Measurements from ENCODE around the gene GBA3. TPM values are rescaled to one million over a fixed set of nuclear protein-coding genes. Genes with fewer than 3 reads are reported as not detected.

The GBA3 gene
- total RNA-seq, 3 donors from 2014 or later, result 0.16 to 2.9 (median 1.6) TPM

DNA sequence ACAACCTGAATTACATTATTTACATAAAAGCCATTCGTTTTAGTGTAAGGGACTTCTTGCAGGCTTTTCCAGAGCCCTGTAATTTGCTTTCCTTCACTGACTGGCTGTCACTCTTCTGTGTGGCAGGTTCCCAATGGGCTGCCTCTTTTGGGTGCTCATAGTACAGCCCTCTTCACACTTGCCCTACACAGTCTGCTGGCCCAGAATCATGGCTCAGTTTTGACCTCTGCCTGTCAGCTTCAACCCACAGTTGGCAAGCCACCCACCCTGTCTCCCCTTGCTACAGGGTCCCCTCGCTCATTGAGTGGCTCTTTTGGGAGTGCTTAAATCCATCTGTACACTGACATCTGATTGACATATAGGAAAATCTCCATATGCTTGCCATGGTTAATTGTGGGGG is 97.9 kb downstream of the GBA3 start:
- intact Hi-C loops (cut with DNase I; ENCODE audit: low total_unique reads), result no loop called here
- TF ChIP-seq POLR2A (IDR thresholded peaks at IDR 0.05), result no peak
- TF ChIP-seq, protein P1, sequence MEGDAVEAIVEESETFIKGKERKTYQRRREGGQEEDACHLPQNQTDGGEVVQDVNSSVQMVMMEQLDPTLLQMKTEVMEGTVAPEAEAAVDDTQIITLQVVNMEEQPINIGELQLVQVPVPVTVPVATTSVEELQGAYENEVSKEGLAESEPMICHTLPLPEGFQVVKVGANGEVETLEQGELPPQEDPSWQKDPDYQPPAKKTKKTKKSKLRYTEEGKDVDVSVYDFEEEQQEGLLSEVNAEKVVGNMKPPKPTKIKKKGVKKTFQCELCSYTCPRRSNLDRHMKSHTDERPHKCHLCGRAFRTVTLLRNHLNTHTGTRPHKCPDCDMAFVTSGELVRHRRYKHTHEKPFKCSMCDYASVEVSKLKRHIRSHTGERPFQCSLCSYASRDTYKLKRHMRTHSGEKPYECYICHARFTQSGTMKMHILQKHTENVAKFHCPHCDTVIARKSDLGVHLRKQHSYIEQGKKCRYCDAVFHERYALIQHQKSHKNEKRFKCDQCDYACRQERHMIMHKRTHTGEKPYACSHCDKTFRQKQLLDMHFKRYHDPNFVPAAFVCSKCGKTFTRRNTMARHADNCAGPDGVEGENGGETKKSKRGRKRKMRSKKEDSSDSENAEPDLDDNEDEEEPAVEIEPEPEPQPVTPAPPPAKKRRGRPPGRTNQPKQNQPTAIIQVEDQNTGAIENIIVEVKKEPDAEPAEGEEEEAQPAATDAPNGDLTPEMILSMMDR (IDR thresholded peaks at IDR 0.05), result no peak
- TF ChIP-seq POLR2AphosphoS5 (IDR thresholded peaks at IDR 0.05), result no peak
- no peak for DNase-seq (ENCODE audit: low spot score in 2 of 2)

DNA sequence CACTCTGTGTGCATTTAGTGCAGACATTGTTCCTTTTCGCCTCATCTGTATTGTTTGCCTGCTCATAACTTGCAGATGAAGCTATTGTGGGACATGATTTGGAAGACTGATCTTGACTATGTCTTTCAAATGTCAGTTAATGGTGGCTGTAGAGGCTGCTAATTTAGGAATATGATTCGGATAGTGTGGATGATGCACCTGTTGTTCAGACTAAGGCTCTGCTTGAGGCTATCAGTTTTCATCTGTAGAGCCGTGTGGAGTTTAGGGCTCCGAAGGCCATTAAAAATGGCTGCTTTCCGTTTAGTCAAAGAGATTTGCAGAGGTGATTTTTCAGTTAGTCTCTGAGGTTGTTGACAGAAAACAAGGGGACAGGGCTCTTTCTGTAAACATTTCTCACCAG is 102.0 kb downstream of the GBA3 start:
- H3K4me1 ChIP-seq, result no peaks in the 10 kb centered on the region
- DNase-seq (ENCODE audit: low spot score in 2 of 2), result no peak
- no peaks in the 10 kb centered on the region for H3K36me3 ChIP-seq
- intact Hi-C loops (cut with DNase I; ENCODE audit: low total_unique reads), result no loop called here
- H3K27ac ChIP-seq, result no peak overlapping the region
- H3K27me3 ChIP-seq, result no peaks in the 10 kb centered on the region
- H3K4me3 ChIP-seq, result no peak overlapping the region
- H3K9me3 ChIP-seq, result no peaks in the 10 kb centered on the region
- TF ChIP-seq, protein P1 (IDR thresholded peaks at IDR 0.05), result no peak
- TF ChIP-seq POLR2A (IDR thresholded peaks at IDR 0.05) (no peak), POLR2AphosphoS5 (IDR thresholded peaks at IDR 0.05) (no peak)

More for the DNA sequence above, 97.9 kb downstream of the GBA3 start:
- no peaks in the 10 kb centered on the region for H3K36me3 ChIP-seq
- no peaks in the 10 kb centered on the region for H3K27me3 ChIP-seq
- no peak overlapping the region for H3K4me3 ChIP-seq
- no peaks in the 10 kb centered on the region for H3K4me1 ChIP-seq
- no peaks in the 10 kb centered on the region for H3K9me3 ChIP-seq
- no peak overlapping the region for H3K27ac ChIP-seq

DNA sequence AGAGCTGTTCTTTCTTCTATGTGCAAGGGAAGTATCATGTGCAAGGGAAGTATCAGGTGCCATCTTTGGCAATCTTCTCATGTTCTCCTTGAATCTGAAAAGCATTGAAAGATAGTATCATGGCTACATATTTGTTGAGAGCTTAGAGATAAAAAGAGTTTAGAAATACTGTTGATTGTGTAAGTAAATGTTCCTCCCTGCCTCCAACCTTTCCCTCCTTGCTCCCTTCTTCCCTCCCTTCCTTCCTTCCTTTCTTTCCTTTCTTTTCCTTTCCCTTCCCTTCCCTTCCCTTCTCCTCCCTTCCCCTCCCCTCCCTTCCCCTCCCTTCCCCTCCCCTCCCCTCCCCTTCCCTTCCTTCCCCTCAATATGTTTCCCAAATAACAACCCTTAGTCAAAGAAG is 108.7 kb downstream of the GBA3 start:
- no peak for TF ChIP-seq POLR2A (IDR thresholded peaks at IDR 0.05)
- TF ChIP-seq POLR2AphosphoS5 (IDR thresholded peaks at IDR 0.05), result no peak
- TF ChIP-seq, protein P1 (IDR thresholded peaks at IDR 0.05), result no peak
- Histone ChIP-seq H3K4me3 (no peak overlapping the region), H3K27ac (no peak overlapping the region), H3K36me3 (no peaks in the 10 kb centered on the region), H3K4me1 (no peaks in the 10 kb centered on the region), H3K27me3 (no peaks in the 10 kb centered on the region), H3K9me3 (no peaks in the 10 kb centered on the region)
- intact Hi-C loops (cut with DNase I; ENCODE audit: low total_unique reads), result no loop called here
- DNase-seq (ENCODE audit: low spot score in 2 of 2), result no peak

DNA sequence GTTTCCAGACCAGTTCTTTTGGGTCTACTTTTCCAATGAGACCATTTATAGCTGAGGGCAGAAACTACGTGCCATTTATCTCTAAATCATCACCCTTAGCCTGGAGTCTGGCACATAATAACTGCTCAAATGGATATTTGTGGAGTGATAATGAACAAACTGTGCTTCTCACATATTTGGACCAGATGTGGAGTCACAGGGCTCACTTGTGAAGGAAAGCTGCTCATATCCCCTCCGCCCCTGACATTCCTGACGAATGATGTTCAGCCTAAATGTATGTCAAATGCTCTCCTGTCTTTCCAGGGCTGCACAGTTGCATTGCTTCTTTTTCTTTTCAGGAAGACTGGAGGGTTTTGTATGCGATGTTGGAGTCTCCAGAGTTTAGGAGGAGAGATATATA is 110.1 kb downstream of the GBA3 start:
- Histone ChIP-seq H3K9me3 (no peaks in the 10 kb centered on the region), H3K36me3 (no peaks in the 10 kb centered on the region), H3K4me3 (no peak overlapping the region), H3K4me1 (no peaks in the 10 kb centered on the region), H3K27me3 (no peaks in the 10 kb centered on the region), H3K27ac (no peak overlapping the region)
- intact Hi-C loops (cut with DNase I; ENCODE audit: low total_unique reads), result no loop called here
- TF ChIP-seq POLR2A (IDR thresholded peaks at IDR 0.05), result no peak
- TF ChIP-seq POLR2AphosphoS5 (IDR thresholded peaks at IDR 0.05), result no peak
- TF ChIP-seq, protein P1 (IDR thresholded peaks at IDR 0.05), result no peak
- no peak for DNase-seq (ENCODE audit: low spot score in 2 of 2)

DNA sequence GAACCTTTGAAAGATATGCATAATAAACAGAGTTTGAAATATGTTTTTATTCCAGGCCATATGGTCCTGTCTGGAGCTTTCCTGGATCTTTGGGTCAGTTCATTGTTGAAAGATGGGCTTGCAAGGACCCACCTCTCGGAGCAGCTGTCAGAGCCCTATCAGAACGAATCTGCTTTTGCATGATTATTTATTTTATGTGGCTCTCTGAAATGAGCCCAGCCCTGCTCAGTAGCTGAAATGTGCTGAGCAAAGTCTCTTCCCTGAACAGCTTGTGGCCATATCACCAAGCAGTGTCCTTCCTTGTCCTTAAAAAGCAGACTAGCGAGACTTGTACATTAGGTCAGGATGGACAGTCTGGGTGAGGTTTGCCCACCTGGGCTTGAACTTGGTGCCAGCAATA is 110.8 kb downstream of the GBA3 start:
- Histone ChIP-seq H3K27me3 (no peaks in the 10 kb centered on the region), H3K9me3 (no peaks in the 10 kb centered on the region), H3K36me3 (no peaks in the 10 kb centered on the region), H3K27ac (no peak overlapping the region), H3K4me3 (no peak overlapping the region), H3K4me1 (no peaks in the 10 kb centered on the region)
- TF ChIP-seq POLR2AphosphoS5 (IDR thresholded peaks at IDR 0.05), result no peak
- TF ChIP-seq, protein P1 (IDR thresholded peaks at IDR 0.05), result no peak
- TF ChIP-seq POLR2A (IDR thresholded peaks at IDR 0.05), result no peak
- intact Hi-C loops (cut with DNase I; ENCODE audit: low total_unique reads), result no loop called here
- DNase-seq (ENCODE audit: low spot score in 2 of 2), result no peak
